HG03565 (cell line): ENCODE results near the gene MT1F.
"Not testable (repeated sequence)": the region's sequence is repeated elsewhere in the genome, so short reads cannot be mapped to it uniquely, and the experiment has no call there.

ENCODE experiments used
- ATAC-seq: cut with Tn5 transposase; IDR thresholded peaks from one replicate; pipeline ENCODE4 v1.9.1; 2021; ENCODE audit warnings: mild to moderate bottlenecking, moderate library complexity; ENCODE audit not compliant: unreplicated experiment

The MT1F gene

DNA sequence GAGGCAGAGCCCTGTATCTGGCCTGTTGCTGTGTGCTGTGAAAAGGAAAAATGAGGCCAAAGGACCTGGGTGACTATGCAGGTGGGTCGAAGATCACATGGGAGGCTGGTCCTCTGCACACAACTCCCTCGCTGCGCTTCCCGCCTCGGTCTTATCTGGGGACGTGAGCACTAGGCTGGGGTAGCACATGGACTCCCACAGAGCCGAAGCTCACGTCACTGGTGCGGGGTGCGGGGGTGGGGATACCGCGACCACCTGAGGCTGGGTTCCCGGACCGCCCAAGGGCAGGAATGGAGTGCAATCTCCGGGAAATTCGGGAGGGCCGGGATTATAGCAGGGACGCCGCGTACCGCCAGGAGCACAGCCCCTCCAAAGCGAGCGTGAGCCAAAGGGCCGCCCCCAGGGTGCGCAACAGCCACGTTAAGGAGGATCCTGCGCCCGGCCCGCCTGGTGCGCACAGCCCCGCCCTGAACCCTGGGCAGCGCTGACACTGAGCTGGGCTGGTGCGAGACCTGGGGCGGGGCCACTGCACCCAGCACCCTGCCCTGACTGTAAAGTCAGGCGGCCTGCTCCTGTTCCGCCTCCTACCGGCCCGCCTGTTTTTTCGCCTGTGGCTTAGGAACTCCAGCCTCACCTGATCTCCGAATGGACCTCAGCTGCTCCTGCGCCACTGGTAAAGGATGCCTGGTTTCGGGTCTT, 14.5 kb upstream of the MT1F start:
- no peak for ATAC-seq

DNA sequence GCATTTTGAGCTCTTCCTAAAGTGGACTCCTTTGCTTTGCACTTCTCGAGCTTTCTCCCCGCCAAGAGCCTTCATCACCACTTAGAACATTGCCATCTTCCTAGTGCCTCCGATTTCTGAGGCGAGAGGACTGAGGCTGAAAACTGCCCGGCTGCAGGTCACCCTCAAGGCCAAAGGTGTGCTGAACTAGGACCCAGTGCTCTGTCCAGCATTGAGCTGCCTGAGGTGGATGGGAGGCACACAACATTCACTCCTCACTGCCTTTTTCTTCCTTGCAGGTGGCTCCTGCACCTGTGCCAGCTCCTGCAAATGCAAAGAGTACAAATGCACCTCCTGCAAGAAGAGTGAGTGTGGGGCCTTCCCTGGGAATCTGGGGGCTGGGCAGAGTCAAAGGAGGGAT, 13.9 kb upstream of the MT1F start:
- ATAC-seq, result no peak

DNA sequence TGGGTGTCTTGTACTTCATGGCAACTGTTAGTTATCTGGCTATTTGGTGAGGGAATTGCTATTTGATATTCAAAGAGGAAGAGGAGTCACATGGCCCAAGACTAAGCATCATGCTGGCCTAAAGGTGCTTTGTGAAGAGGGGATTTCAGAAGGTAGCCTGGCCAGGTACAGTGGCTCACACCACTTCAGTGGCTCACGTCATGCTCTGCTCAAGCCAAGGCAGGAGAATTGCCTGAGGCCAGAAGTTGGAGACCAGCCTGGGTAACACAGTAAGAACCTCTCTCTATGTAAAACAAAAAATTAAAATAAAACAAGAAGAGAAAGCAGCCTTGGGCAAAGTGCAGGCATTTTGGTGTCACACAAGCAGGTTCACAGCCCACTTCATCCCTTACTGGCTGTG, 12.4 kb upstream of the MT1F start:
- no peak for ATAC-seq

DNA sequence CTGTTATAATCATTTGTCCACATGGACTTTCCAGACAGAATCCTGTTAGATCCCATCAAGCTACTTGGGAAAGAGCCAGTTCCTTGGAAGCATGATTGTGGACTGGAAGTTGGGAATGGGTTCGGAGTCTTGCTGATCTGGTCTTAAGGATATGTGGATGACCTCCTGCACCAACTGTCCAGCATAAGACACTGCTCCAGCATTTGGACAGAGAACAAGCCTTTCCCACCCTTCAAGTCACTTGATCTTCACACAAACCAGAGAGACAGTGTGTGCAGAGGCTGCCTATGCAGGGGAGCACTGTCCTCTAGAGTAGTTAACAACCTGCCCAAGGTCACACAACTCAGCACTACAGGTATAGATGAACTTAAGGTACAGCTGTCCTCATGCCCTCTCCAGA, 11.9 kb upstream of the MT1F start:
- no peak for ATAC-seq

DNA sequence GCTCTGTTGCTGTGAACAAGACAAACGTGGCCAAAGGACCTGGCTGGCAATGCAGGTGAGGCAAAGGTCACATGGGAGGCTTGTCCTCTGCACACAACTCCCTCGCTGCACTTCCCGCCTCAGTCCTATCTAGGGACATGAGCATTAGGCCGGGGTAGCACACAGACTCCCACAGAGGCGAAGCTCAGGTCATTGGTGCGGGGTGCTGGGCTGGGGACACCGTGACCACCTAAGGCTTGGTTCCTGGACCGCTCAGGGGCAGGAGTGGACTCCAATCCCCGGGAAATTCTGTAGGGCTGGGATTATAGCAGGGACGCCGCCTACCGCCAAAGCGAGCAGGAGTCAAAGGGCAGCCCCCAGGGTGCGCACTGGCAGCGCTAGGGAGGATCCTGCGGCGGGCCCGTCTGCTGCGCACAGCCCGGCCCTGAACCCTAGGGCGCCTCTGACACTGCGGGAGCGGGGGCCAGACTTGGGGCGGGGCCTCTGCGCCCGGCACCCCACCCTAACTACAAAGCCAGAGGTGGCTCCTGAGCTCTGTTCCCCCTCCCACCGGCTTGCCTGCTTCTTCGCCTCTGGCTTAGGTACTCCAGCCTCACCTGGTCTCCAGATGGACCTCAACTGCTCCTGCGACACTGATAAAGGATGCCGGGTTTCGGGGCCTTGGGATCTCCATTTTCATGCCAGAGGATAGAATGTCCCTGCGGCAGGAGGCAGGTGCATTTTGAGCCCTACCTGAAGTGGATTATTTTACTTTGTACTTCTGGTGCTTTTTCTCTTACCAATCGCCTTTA, 9.9 kb upstream of the MT1F start:
- no peak for ATAC-seq

DNA sequence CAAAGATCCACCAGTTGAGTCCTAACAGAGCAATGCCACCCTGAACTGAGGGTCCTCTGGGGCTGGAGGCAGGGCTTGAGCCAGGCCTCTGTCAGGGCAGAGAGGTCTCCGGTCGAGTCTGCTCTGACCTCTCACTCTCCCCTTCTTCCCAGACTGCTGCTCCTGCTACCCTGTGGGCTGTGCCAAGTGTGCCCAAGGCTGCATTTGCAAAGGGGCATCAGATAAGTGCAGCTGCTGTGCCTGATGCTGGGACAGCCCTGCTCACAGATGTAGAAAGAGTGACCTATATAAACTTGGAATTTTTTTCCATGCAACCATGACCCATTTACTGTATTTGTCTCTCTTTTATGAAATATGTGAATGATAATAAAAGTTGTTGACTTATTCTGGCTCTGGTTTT, 8.5 kb upstream of the MT1F start:
- ATAC-seq, result no peak

DNA sequence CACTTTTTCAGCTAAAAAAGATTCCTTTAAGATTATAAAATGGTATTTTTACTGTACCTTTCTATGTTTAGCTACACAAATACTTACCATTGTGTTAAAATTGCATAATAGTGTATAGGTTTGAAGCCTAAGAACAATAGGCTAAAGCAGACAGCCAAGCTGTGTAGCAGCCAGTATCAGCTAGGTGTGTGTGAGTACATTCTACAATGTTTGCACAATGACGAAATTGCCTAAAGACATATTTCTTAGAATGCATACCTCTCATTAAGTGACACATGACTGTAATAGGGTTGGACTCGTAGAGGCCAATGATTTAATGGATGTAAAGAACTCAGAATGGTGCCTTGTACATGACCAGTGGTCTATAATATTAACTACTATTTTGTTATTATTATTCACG, 7.9 kb upstream of the MT1F start:
- no peak for ATAC-seq

DNA sequence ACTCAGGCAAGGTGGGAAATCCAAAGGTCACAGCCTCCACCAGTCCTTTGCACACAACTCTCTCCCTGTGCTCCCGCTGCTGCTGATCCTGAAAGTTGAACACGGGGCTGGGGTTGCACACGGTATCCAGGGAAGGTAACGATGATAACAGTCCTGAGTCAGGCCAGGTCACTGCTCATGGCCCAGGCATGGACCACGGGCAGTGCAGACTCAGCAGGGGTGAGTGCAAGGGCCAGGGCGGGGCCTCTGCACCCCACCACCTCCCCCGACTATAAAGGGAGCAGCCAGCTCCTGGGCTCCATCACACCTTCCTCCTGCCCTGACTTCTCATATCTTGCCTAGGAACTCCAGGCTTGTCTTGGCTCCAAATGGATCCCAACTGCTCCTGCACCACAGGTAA, 6.2 kb upstream of the MT1F start, which contains the start of gene MT1B:
TSS of gene MT1B (plus strand) at position 301 of the 400 bp plus-strand sequence. CDS start at position 369, 68 bp downstream.
- no peak for ATAC-seq

DNA sequence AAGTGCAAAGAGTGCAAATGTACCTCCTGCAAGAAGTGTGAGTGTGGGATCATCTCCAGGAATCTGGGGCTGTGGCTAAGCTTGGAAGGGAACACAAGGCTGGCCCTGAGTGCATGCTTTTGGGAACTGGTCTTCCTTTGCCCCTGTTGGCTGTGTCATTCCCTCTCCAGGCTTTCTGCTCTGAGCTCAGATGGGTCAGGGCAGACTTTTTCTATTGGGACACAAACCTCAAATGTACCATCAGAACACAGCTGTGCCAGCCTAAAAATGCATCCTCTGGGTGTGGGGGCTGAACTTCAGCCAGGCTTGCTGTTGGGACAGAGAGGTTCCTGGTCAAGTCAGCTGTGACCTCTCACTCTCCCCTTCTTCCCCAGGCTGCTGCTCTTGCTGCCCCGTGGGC, 5.2 kb upstream of the MT1F start:
- no peak for ATAC-seq

DNA sequence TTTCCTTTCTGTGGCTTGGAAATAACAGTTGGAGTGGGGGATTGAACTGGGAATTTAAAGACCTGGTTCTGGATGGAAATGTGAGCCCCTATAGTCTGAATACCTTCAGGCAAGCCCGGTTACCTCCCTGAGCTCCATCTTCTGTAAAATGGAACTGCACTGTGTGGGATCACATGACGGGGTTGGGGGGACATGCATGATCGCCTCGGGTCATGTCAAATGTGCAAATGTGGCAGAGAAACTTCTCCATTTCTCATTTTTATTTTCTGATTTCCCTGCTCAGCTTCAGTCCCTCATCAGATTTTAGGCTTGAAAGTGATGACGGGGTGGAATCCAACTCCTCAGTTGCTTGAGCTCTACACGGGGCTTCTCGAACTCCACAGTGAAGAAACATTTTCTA, 4.5 kb upstream of the MT1F start:
- ATAC-seq, result no peak

DNA sequence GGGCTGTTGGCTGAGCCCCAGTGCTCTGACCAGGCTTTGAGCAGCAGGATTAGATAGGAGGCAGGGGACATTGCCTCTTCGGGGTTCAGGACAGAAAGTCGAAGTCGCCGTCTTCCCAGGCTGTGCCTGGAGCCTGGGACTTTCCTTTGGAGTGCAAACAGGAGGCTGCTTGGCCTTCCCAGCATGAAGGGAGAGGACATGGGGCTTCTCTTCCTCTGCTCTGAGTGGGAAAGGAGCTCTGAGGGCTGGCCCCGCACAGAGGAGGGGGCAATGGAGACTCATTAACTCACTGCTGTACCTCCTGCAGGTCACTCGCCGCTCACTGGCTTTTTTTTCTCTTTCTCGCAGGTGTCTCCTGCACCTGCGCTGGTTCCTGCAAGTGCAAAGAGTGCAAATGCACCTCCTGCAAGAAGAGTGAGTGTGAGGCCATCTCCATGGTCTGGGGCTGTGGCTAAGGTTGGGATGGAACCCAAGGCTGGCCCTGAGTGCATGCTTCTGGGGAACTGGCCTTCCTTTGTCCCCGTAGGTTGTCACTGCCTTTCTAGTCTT, 642 bp downstream of the MT1F start:
- no peak for ATAC-seq

DNA sequence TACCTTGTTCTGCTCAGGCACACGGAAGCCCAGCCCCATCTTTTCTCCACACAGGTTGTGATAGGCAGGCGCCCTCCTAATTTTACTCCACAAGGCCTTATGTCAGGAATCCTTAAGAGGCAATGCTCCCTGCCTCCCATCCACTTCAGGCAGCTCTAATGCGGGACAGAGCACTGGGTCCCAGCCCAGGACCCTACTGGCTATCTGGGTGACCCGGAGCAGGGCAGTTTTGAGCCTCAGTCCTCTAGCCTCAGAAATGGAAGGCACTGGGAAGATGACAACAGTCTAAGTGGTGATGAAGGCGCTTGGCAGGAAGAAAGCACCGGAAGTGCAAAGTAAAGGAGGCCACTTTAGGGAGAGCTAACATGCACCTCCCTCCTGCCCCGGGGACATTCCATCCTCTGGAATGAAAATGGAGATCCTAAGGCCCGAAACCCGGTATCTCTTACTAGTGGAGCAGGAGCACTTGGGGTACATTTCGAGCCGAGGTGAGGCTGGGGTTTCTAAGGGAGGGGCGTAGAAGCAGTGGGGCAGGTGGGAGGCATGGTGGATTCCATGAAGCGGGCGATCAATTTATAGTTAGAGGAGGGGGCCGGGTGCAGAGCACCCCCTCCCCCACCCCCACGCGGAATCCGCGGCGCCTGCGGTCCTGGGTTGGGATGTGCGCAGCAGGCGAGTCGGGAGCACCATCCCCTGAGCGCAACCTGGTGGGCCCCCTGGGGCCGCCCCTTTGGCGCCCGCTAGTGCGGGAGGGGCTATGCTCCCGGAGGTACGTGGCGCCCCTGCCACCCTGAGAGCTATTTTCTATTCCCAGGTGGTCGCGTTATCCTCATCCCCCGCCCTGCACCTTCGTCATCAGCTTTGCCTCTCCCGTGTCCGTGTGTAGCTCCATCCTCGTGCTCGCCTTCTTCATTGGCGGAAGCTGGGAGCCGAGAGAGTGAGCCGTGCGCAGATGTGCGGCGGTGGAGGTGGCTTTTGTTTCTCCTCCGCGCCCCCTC, 4.9 kb downstream of the MT1F start:
- ATAC-seq, result no peak

DNA sequence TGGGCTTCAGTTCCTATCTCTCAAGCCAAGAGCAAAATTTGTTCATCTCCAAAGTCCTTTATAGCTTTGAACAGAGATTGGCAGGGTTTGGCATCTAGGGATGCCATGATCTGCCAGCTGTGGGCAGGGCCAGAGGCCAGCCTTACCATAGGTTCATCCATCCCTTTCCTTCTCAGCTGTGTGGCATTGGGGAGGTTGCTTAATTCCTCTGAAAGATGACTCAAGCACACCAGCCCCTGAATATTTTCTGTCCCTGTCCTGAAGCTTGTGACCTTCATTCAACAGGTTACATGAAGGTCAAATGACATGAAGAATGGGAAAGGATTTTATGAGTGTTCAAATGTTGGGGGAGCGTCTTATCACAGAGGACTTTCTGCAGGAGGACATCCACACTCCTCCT, 6.7 kb downstream of the MT1F start:
- ATAC-seq, result no peak

DNA sequence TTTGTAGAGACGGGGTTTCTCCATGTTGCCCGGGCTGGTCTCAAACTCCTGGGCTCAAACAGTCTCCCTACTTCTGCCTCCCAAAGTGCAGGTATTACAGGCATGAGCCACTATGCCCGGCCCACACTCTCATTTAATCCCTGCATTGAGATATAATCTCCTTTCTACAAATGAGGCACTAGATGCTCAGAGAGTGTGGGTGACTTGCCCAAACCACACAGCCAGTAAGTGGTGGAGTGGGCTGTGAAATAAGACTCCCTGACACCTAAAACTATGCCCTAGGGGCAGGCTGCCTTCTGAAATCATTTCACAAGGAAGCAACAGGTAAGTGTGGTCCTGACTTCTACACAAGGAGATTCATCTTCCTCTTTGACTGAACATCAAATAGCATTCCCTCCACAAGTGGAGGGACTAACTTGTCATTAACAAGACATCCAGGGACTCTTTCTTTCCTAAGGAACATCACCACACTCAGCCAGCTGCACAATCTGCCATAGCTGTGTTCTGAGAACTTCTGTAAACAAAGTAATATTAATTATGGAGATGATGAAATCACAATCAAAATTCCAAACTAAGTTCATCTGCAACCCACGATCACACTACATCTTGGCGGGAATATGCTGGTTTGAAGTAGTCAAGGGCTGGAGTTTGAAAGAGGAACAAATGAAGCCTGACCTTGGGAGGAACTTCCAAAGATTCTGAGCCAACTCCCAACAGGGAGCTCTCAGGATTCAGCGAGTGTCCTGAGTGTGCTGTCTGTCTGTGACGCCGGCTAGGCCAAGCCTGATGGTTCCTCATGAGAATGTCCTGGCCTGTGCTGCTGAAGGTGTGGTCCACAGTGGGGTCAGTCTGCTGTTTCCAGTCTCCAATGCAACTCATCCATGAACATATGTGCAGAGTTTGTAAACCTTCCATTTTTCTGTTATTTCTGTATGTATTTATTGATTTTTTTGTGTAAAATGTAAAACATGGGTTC, 7.8 kb downstream of the MT1F start:
- not testable (repeated sequence) for ATAC-seq

DNA sequence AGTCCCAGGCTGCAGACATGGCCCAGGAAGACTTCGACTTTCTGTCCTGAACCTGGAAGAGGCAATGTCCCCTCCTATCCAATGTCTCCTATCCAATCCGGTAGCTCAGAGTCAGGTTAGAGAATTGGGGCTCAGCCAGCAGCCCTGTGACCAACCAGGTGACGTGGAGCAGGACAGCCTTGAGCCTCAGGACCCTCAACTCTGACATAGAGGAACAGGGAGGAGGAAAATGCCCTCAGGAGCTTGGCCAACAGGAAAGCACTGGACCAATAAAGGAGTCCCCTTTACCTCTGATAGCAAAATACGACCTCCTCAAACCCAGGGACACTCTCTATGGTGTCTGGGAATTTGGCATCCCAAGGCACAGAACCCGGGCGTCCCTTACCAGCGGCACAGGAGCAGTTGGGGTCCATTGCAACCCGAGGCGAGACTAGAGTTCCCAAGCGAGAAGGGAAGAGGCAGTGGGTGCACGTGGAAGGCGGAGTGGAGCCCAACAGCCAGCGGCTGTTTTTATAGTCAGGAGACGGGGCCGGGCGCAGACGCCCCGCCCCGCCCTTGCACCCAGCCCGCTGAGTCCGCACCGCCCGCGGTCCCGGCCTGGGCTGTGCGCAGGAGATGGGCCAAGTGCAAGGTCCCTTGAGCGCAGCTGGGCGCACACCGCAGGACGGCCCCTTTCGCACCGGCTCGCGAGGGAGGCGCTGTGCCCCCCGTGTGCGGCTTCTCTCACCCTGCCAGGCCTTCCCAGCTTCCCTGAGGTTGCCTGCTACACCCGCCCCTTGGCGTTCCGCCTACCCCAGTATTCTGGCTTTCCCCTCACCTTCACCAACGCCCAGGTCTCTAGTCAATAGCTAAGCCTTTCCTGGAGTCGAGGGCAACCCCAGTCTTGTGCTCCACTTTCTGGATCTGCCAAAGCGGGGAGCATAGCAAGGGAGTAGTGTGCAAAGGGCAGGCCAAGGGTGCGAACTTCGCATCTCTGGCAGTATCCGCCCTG, 10.1 kb downstream of the MT1F start, which contains the start of gene MT1G:
TSS of gene MT1G (minus strand) at position 485 of the 991 bp plus-strand sequence. CDS start at position 413, 72 bp downstream.
- ATAC-seq, result no peak

DNA sequence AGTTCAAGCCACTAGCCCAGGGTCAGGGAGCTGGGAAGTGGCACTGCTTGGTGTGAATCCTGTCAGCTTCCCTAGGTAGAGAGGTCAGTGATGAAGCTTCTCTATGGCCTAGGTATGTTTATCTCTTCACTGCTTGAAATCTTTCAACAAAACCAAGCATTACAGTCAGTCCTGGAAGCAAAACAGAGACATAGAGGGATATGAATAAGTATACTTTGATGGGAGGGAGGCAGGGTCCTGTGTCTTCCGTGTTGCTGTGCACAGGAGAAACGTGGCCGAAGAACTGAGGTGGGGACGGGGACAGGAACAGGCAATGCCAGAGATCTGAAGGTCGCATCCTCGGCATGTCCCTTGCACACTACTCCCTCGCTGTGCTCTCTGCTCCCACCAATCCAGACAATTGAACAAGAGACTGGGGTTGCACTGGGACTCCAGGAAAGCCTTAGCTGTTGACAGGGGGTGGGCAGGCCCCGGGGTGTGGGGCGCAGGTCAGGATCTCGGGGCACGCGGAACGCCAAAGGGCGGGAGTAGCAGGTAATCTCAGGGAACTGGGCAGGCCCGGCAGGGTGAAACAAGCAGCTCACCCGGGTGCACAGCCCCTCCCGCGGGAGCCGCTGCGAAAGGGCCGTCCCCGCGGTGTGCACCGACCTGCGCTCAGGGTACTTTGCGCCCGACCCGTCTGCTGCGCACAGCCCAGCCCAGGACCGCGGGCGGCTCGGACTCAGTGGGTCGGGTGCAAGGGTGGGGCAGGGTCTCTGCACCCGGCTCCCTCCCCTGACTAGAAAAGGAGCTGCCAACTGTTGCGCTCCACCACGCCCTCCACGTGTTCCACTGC, 11.5 kb downstream of the MT1F start, which contains the start of gene MT1H:
TSS of gene MT1H (plus strand) at position 810 of the 835 bp plus-strand sequence. CDS start 71 bp downstream, outside the sequence.
- ATAC-seq, result no peak

DNA sequence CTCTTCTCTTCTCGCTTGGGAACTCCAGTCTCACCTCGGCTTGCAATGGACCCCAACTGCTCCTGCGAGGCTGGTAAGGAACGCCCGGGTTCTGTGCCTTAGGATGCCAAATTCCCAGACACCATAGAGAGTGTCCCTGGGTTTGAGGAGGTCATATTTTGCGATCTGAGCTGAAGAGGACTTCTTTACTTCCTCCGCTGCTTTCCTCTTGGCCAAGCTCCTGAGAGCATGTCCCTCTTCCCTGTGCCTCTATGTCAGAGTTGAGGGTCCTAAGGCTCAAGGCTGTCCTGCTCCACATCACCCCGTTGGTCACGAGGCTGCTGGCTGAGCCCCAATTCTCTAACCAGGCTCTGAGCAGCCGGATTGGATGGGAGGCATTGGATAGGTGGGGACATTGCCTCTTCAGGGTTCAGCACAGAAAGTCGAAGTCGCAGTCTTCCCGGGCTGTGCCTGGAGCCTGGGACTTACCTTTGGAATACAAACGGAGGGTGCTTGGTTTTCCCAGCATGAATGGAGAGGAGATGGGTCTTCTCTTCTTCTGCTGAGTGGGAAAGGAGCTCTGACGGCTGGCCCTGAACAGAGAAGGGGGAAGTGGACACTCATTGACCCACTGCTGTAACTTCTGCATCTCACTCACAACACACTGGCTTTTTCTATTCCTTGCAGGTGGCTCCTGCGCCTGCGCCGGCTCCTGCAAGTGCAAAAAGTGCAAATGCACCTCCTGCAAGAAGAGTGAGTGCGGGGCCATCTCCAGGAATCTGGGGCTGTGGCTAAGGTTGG, 12.3 kb downstream of the MT1F start:
- no peak for ATAC-seq
